Effector memory CD8-positive, alpha-beta T cell (primary cell): ENCODE data around the gene TP63.

Source experiments
- ATAC-seq: fragments of 150-1000 bp; cut with Tn5 transposase; replicated peaks from 2 replicates; pipeline ENCODE4 v1.10.0; 2021; ENCODE audit warnings: mild to moderate bottlenecking, moderate library complexity
- DNase-seq, 3 experiments: peaks; one replicate each; pipeline ENCODE4 v3.0.0; 2021
- H3K27ac Mint-ChIP-seq, 2 donors: one replicate each; pipeline ENCODE4 v1.8.0; 2022; ENCODE audit warnings: mild to moderate bottlenecking in 2 of 2, mixed read lengths in 2 of 2, moderate library complexity in 2 of 2
- H3K27me3 Mint-ChIP-seq, 2 donors: one replicate each; pipeline ENCODE4 v1.8.0; 2022; ENCODE audit warnings: mixed read lengths in 2 of 2
- H3K36me3 Mint-ChIP-seq: one replicate; pipeline ENCODE4 v1.8.0; 2022; ENCODE audit warnings: mild to moderate bottlenecking, moderate library complexity, mixed read lengths; ENCODE audit not compliant: insufficient read depth
- H3K4me1 Mint-ChIP-seq, 2 donors: one replicate each; pipeline ENCODE4 v1.8.0; 2022; ENCODE audit warnings: low read depth in 2 of 2, mixed read lengths in 2 of 2
- H3K4me3 Mint-ChIP-seq, 2 donors: one replicate each; pipeline ENCODE4 v1.8.0; 2022; ENCODE audit warnings: mild to moderate bottlenecking in 2 of 2, mixed read lengths in 2 of 2, moderate library complexity in 2 of 2
- H3K9me3 Mint-ChIP-seq, 2 donors: one replicate each; pipeline ENCODE4 v1.8.0; 2022; ENCODE audit warnings: mixed read lengths in 2 of 2

TP63 gene

GRCh38 chr3:189790658-189791057 is 159.5 kb downstream of the TP63 start:
- H3K9me3 Mint-ChIP-seq, result no peaks in the 10 kb centered on the region
- ATAC-seq (no peak), DNase-seq (no peak)
- H3K4me3 Mint-ChIP-seq, result no peak overlapping the region
- H3K36me3 Mint-ChIP-seq, result no peaks in the 10 kb centered on the region
- no peak overlapping the region for H3K27ac Mint-ChIP-seq
- H3K4me1 Mint-ChIP-seq, result peaks cover 0 to 4% of the 10 kb centered on the region in 2 donors
- peaks cover 6% of the 10 kb centered on the region in 2 donors for H3K27me3 Mint-ChIP-seq

- ATAC-seq (no peak), DNase-seq (no peak)
- H3K4me1 Mint-ChIP-seq, result peaks cover 0 to 4% of the 10 kb centered on the region in 2 donors
- peaks cover 6% of the 10 kb centered on the region in 2 donors for H3K27me3 Mint-ChIP-seq
- H3K4me3 Mint-ChIP-seq, result no peak overlapping the region
- H3K27ac Mint-ChIP-seq, result no peak overlapping the region
- no peaks in the 10 kb centered on the region for H3K36me3 Mint-ChIP-seq
- no peaks in the 10 kb centered on the region for H3K9me3 Mint-ChIP-seq
These were observed 161.1 kb downstream of the TP63 start for GRCh38 chr3:189792046-189792929.

GRCh38 chr3:189794518-189794917 is 163.3 kb downstream of the TP63 start:
- DNase-seq (no peak), ATAC-seq (no peak)
- H3K9me3 Mint-ChIP-seq, result no peaks in the 10 kb centered on the region
- H3K27me3 Mint-ChIP-seq, result peaks cover 6% of the 10 kb centered on the region in 2 donors
- peaks cover 0 to 4% of the 10 kb centered on the region in 2 donors for H3K4me1 Mint-ChIP-seq
- H3K4me3 Mint-ChIP-seq, result no peak overlapping the region
- H3K36me3 Mint-ChIP-seq, result no peaks in the 10 kb centered on the region
- H3K27ac Mint-ChIP-seq, result no peak overlapping the region

GRCh38 chr3:189797103-189797750 is 166.0 kb downstream of the TP63 start:
- DNase-seq, result no peak
- H3K4me1 Mint-ChIP-seq, result no peaks in the 10 kb centered on the region

GRCh38 chr3:189799366-189799765 is 168.2 kb downstream of the TP63 start:
- no peak overlapping the region for H3K4me3 Mint-ChIP-seq
- no peaks in the 10 kb centered on the region for H3K36me3 Mint-ChIP-seq
- DNase-seq (no peak), ATAC-seq (no peak)
- H3K27ac Mint-ChIP-seq, result no peak overlapping the region
- no peaks in the 10 kb centered on the region for H3K9me3 Mint-ChIP-seq
- no peaks in the 10 kb centered on the region for H3K4me1 Mint-ChIP-seq
- peaks cover 0 to 2% of the 10 kb centered on the region in 2 donors for H3K27me3 Mint-ChIP-seq

More at GRCh38 chr3:189797103-189797750, 166.0 kb downstream of the TP63 start:
- no peak for ATAC-seq
- H3K4me3 Mint-ChIP-seq, result no peak overlapping the region
- no peak overlapping the region for H3K27ac Mint-ChIP-seq
- H3K9me3 Mint-ChIP-seq, result no peaks in the 10 kb centered on the region
- H3K27me3 Mint-ChIP-seq, result peaks cover 3 to 6% of the 10 kb centered on the region in 2 donors
- no peaks in the 10 kb centered on the region for H3K36me3 Mint-ChIP-seq

- no peaks in the 10 kb centered on the region for H3K36me3 Mint-ChIP-seq
- no peak overlapping the region for H3K27ac Mint-ChIP-seq
- DNase-seq (no peak), ATAC-seq (no peak)
- H3K4me3 Mint-ChIP-seq, result no peak overlapping the region
- H3K9me3 Mint-ChIP-seq, result no peaks in the 10 kb centered on the region
- H3K27me3 Mint-ChIP-seq, result no peaks in the 10 kb centered on the region
- H3K4me1 Mint-ChIP-seq, result no peaks in the 10 kb centered on the region
These were observed 169.2 kb downstream of the TP63 start for GRCh38 chr3:189800436-189800835.

- DNase-seq (no peak), ATAC-seq (no peak)
- Mint-ChIP-seq H3K27ac (no peak overlapping the region), H3K36me3 (no peaks in the 10 kb centered on the region), H3K4me1 (no peaks in the 10 kb centered on the region), H3K27me3 (no peaks in the 10 kb centered on the region), H3K9me3 (no peaks in the 10 kb centered on the region), H3K4me3 (no peak overlapping the region)
These were observed 172.1 kb downstream of the TP63 start for GRCh38 chr3:189803254-189803653.

- no peak overlapping the region for H3K27ac Mint-ChIP-seq
- H3K27me3 Mint-ChIP-seq, result no peaks in the 10 kb centered on the region
- H3K4me1 Mint-ChIP-seq, result no peaks in the 10 kb centered on the region
- no peak overlapping the region for H3K4me3 Mint-ChIP-seq
- DNase-seq (no peak), ATAC-seq (no peak)
- no peaks in the 10 kb centered on the region for H3K36me3 Mint-ChIP-seq
- no peaks in the 10 kb centered on the region for H3K9me3 Mint-ChIP-seq
These were observed 174.3 kb downstream of the TP63 start for GRCh38 chr3:189805375-189806067.

GRCh38 chr3:189806171-189806951 is 175.2 kb downstream of the TP63 start:
- H3K36me3 Mint-ChIP-seq, result no peaks in the 10 kb centered on the region
- no peaks in the 10 kb centered on the region for H3K4me1 Mint-ChIP-seq
- H3K9me3 Mint-ChIP-seq, result no peaks in the 10 kb centered on the region
- no peaks in the 10 kb centered on the region for H3K27me3 Mint-ChIP-seq
- no peak overlapping the region for H3K4me3 Mint-ChIP-seq
- DNase-seq (no peak), ATAC-seq (no peak)
- H3K27ac Mint-ChIP-seq, result no peak overlapping the region

- no peak overlapping the region for H3K4me3 Mint-ChIP-seq
- H3K27me3 Mint-ChIP-seq, result no peaks in the 10 kb centered on the region
- no peaks in the 10 kb centered on the region for H3K36me3 Mint-ChIP-seq
- DNase-seq (no peak), ATAC-seq (no peak)
- no peaks in the 10 kb centered on the region for H3K9me3 Mint-ChIP-seq
- no peaks in the 10 kb centered on the region for H3K4me1 Mint-ChIP-seq
- H3K27ac Mint-ChIP-seq, result no peak overlapping the region
These were observed 177.2 kb downstream of the TP63 start for GRCh38 chr3:189808246-189809007.

- Mint-ChIP-seq H3K27me3 (no peaks in the 10 kb centered on the region), H3K27ac (no peak overlapping the region), H3K4me1 (no peaks in the 10 kb centered on the region), H3K9me3 (no peaks in the 10 kb centered on the region), H3K36me3 (no peaks in the 10 kb centered on the region), H3K4me3 (no peak overlapping the region)
- DNase-seq, result no peak
- no peak for ATAC-seq
These were observed 178.4 kb downstream of the TP63 start for GRCh38 chr3:189809583-189809982.

GRCh38 chr3:189812806-189813465 is 181.7 kb downstream of the TP63 start:
- no peaks in the 10 kb centered on the region for H3K9me3 Mint-ChIP-seq
- no peak for ATAC-seq

More at GRCh38 chr3:189812806-189813465, 181.7 kb downstream of the TP63 start:
- Mint-ChIP-seq H3K4me3 (no peak overlapping the region), H3K36me3 (no peaks in the 10 kb centered on the region), H3K27me3 (no peaks in the 10 kb centered on the region), H3K4me1 (no peaks in the 10 kb centered on the region), H3K27ac (no peak overlapping the region)
- DNase-seq, result no peak
